Adrenal gland (tissue), 5 donors: ENCODE data around the gene ZFYVE1.

Experiments
- POLR2A ChIP-seq, 2 donors: fragments of 450-650 bp; IDR thresholded peaks; one replicate each; pipeline ENCODE4 v1.6.1; 2017; ENCODE audit warnings: antibody characterized with exemption in 2 of 2, mild to moderate bottlenecking in 2 of 2, moderate library complexity in 1 of 2
- TF ChIP-seq, protein P1 (sequence below), 6 experiments: fragments of 450-650 bp in 4 of 6; fragments of 200-600 bp in 2 of 6; sonication (generic) in 1 of 6; IDR thresholded peaks; 1 replicate in 5 of 6; 2 replicates in 1 of 6; pipeline versions ENCODE4 v1.5.1 to v1.8.0; 2016 to 2021; ENCODE audit warnings: antibody characterized with exemption in 6 of 6, mild to moderate bottlenecking in 2 of 6, moderate library complexity in 1 of 6
- donor health status: DM: no; HTN: no; CAD: no.

GRCh38 chr14:73069585-73069984 lies 42.7 kb upstream of the ZFYVE1 start:
- TF ChIP-seq, protein P1, sequence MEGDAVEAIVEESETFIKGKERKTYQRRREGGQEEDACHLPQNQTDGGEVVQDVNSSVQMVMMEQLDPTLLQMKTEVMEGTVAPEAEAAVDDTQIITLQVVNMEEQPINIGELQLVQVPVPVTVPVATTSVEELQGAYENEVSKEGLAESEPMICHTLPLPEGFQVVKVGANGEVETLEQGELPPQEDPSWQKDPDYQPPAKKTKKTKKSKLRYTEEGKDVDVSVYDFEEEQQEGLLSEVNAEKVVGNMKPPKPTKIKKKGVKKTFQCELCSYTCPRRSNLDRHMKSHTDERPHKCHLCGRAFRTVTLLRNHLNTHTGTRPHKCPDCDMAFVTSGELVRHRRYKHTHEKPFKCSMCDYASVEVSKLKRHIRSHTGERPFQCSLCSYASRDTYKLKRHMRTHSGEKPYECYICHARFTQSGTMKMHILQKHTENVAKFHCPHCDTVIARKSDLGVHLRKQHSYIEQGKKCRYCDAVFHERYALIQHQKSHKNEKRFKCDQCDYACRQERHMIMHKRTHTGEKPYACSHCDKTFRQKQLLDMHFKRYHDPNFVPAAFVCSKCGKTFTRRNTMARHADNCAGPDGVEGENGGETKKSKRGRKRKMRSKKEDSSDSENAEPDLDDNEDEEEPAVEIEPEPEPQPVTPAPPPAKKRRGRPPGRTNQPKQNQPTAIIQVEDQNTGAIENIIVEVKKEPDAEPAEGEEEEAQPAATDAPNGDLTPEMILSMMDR (IDR thresholded peaks at IDR 0.05) = no peak
- no peak for TF ChIP-seq POLR2A (IDR thresholded peaks at IDR 0.05)
